Erythroblast (primary cell): ENCODE measurements around the gene ITK.

Source experiments
- GATA1 ChIP-seq: IDR thresholded peaks from 2 replicates; pipeline ENCODE4 v1.6.1; 2011; ENCODE audit warnings: low read depth, mild to moderate bottlenecking, control low read depth, low read length, moderate library complexity
- POLR2A ChIP-seq: IDR thresholded peaks from 2 replicates; pipeline ENCODE4 v1.6.1; 2011; ENCODE audit warnings: mild to moderate bottlenecking, low read length

DNA sequence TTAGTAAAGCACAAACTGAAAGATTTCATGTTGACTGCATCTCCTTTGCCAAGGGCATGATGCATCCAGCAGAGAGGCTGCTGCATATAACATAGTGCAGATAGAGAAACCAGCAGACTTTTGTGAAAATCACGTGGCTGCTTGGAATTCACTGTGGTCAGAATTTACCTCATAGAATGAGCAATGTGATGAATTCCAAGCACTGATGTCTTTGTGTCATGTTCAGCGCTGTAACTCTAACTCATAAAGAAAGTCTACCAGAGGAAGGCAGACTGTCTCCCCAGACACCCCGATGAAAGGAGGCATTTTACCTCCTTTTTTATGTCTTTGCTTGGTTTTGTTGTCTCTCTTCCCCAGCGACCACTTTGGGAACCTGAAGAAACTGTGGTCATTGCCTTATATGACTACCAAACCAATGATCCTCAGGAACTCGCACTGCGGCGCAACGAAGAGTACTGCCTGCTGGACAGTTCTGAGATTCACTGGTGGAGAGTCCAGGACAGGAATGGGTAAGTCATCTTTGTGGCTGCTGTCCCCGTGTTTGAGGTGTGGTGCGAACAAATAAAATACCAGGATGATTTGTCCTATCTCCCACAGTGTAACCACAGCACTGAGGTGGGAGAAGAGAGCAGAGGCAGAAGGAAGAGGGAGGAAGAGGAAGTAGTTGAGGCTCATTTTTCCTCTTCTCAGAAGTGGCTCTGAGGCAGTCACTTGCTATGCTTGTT lies 42.0 kb downstream of the ITK start:
- no peak for TF ChIP-seq GATA1
- no peak for TF ChIP-seq POLR2A
